PFSK-1 (cell line): Measurements from ENCODE around the gene RHBDD1.

Experiments
- FOXP2 ChIP-seq: optimal IDR thresholded peaks from 2 replicates; pipeline ENCODE3; 2011; ENCODE audit warnings: borderline replicate concordance, control low read depth, inconsistent platforms; ENCODE audit not compliant: insufficient read depth; ENCODE audit errors: extremely low read length, extremely low read depth
- POLR2AphosphoS5 ChIP-seq: IDR thresholded peaks from 2 replicates; pipeline ENCODE4 v1.6.1; 2012; ENCODE audit warnings: low read depth, mild to moderate bottlenecking, control low read depth, low read length, moderate library complexity
- SIN3A ChIP-seq: IDR thresholded peaks from 2 replicates; pipeline ENCODE4 v1.6.1; 2012; ENCODE audit warnings: mild to moderate bottlenecking, low read length, moderate library complexity, borderline replicate concordance; ENCODE audit not compliant: insufficient read depth
- TAF1 ChIP-seq: IDR thresholded peaks from 2 replicates; pipeline ENCODE4 v1.6.1; 2012; ENCODE audit warnings: low read length, control low read depth, borderline replicate concordance; ENCODE audit not compliant: insufficient read depth
- TF ChIP-seq, protein P1 (sequence below), 2 experiments: IDR thresholded peaks; 2 replicates each; pipeline versions ENCODE4 v1.6.1 to v1.8.0; 2011 to 2012; ENCODE audit warnings: low read depth in 2 of 2, low read length in 2 of 2, control low read depth in 1 of 2, inconsistent platforms in 1 of 2, mild to moderate bottlenecking in 1 of 2, moderate library complexity in 1 of 2; ENCODE audit not compliant: insufficient read depth in 1 of 2

RHBDD1 gene

DNA sequence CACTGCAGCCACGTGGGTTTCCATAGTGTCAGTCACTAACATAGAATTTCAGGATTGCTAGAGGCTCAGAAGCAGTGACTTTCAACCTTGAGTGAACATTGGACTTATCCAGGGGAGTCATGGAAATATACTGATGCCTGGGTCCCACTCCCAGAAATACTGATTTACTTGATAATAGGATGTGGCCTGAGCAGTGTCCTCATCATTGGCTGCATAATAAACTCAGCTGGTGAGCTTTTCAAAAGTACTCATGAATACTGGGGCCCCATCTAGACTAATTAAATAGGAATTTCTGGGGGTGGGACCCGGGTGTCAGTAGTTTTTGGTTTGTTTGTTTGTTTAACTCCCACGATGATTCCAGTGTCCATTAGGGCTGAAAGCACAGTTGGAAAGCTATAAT is 186.8 kb downstream of the RHBDD1 start:
- TF ChIP-seq FOXP2, result no peak
- no peak for TF ChIP-seq POLR2AphosphoS5
- no peak for TF ChIP-seq TAF1
- TF ChIP-seq, protein P1, sequence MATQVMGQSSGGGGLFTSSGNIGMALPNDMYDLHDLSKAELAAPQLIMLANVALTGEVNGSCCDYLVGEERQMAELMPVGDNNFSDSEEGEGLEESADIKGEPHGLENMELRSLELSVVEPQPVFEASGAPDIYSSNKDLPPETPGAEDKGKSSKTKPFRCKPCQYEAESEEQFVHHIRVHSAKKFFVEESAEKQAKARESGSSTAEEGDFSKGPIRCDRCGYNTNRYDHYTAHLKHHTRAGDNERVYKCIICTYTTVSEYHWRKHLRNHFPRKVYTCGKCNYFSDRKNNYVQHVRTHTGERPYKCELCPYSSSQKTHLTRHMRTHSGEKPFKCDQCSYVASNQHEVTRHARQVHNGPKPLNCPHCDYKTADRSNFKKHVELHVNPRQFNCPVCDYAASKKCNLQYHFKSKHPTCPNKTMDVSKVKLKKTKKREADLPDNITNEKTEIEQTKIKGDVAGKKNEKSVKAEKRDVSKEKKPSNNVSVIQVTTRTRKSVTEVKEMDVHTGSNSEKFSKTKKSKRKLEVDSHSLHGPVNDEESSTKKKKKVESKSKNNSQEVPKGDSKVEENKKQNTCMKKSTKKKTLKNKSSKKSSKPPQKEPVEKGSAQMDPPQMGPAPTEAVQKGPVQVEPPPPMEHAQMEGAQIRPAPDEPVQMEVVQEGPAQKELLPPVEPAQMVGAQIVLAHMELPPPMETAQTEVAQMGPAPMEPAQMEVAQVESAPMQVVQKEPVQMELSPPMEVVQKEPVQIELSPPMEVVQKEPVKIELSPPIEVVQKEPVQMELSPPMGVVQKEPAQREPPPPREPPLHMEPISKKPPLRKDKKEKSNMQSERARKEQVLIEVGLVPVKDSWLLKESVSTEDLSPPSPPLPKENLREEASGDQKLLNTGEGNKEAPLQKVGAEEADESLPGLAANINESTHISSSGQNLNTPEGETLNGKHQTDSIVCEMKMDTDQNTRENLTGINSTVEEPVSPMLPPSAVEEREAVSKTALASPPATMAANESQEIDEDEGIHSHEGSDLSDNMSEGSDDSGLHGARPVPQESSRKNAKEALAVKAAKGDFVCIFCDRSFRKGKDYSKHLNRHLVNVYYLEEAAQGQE (IDR thresholded peaks at IDR 0.05; ENCODE audit: insufficient read depth in 1 of 2, low read depth in 2 of 2, low read length in 2 of 2), result no peak
- TF ChIP-seq SIN3A, result no peak

GRCh38 chr2:227025510-227025909 is 189.7 kb downstream of the RHBDD1 start:
- no peak for TF ChIP-seq POLR2AphosphoS5
- no peak for TF ChIP-seq SIN3A
- TF ChIP-seq FOXP2, result no peak
- no peak for TF ChIP-seq TAF1
- TF ChIP-seq, protein P1 (IDR thresholded peaks at IDR 0.05; ENCODE audit: insufficient read depth in 1 of 2, low read depth in 2 of 2, low read length in 2 of 2), result no peak

DNA sequence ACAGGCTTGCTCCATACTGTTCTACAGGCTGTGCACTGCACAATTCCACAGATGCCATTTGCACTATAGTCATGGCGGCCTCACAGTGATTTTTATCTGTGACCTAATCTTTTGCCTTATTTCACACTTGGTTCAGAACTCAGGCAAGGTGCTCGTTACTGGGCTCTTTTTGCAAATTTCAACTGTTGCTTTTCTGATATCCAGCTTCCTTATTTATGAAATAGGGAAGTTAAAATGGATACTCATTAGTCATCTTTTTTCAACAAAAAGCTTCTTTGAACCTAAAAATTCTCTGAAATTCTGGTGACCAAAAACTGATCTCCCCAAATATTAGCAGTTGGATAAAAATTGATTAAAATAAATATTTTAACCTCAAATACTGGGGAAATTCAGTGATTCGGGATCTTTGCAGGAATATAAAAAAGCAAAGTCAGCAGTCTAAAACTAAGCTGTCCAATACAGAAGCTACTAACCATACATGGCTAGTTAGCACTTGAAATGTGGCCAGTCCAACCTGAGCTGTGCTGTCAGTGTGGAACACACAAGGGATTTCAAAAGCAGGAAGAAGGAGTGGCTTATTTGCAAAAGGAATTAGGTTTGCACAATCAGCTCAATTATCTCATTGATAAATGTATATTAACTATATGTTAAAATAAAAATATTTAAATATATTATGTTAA is 193.7 kb downstream of the RHBDD1 start:
- TF ChIP-seq FOXP2 (no peak), TAF1 (no peak), SIN3A (no peak), POLR2AphosphoS5 (no peak)
- TF ChIP-seq, protein P1 (IDR thresholded peaks at IDR 0.05; ENCODE audit: insufficient read depth in 1 of 2, low read depth in 2 of 2, low read length in 2 of 2), result no peak

- TF ChIP-seq, protein P1 (IDR thresholded peaks at IDR 0.05; ENCODE audit: insufficient read depth in 1 of 2, low read depth in 2 of 2, low read length in 2 of 2), result no peak
- TF ChIP-seq SIN3A (no peak), FOXP2 (no peak), TAF1 (no peak), POLR2AphosphoS5 (no peak)
These were observed 194.9 kb downstream of the RHBDD1 start for GRCh38 chr2:227030789-227031188.

GRCh38 chr2:227031379-227031778 is 195.5 kb downstream of the RHBDD1 start:
- TF ChIP-seq POLR2AphosphoS5 (no peak), TAF1 (no peak), FOXP2 (no peak), SIN3A (no peak)
- TF ChIP-seq, protein P1 (IDR thresholded peaks at IDR 0.05; ENCODE audit: insufficient read depth in 1 of 2, low read depth in 2 of 2, low read length in 2 of 2), result no peak
